Left renal cortex interstitium (tissue), 4 donors: ENCODE measurements around the gene KIF6. TPM values are rescaled to one million over a fixed set of nuclear protein-coding genes. Genes with fewer than 3 reads are reported as not detected.
"Not testable (repeated sequence)": the region's sequence is repeated elsewhere in the genome, so short reads cannot be mapped to it uniquely, and the experiment has no call there.

Experiments
- DNase-seq, 4 donors: peaks; one replicate each; pipeline ENCODE4 v3.0.0-alpha.2; 2013; ENCODE audit warnings: low read depth in 4 of 4, low spot score in 2 of 4, missing footprints in 1 of 4
- polyA plus RNA-seq, 4 donors: library from polyadenylated mRNA; unstranded; fragments of 120-200 nt; gene quantifications; one replicate each; pipeline ENCODE4 v1.2.1, GENCODE V29; 2013; ENCODE audit not compliant: insufficient read length in 4 of 4

The KIF6 gene
- polyA plus RNA-seq, 4 donors: 2.9 to 4.7 (median 4.0) TPM

DNA sequence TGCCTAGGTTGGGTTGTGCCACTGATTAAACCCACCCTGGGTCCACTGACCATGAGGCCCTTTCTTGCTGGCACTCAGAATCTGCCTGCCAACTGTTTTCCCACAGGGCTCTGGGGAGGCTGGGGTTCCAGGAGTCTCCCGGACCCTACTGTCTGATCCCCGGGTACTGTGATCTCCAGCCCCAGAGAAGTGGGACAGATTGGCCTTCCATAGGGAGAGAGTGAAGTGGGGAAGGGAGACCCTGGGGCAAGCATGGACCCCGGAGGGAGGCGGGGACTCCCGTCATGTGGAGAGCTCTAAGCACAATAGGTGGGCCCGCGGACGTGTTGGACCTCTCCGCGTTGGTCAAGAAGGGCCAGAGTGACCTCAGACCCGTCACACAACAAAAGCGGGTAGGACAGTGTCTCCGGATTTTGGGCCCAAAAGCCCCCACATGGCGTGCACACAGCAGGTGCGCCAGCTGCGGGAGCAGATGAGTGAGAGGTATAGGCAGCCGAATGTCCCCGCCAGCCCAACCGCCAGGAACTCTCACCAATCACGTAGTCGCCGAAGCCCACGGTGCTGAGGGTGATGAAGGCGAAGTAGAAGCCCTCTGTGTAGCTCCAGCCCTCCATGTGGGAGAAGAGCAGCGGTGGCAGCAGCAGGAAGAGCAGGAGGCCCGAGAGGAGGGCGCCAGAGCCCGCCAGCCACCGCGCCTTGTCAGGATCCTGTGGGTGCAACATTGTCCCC lies 421.6 kb downstream of the KIF6 start:
- DNase-seq: no peak

DNA sequence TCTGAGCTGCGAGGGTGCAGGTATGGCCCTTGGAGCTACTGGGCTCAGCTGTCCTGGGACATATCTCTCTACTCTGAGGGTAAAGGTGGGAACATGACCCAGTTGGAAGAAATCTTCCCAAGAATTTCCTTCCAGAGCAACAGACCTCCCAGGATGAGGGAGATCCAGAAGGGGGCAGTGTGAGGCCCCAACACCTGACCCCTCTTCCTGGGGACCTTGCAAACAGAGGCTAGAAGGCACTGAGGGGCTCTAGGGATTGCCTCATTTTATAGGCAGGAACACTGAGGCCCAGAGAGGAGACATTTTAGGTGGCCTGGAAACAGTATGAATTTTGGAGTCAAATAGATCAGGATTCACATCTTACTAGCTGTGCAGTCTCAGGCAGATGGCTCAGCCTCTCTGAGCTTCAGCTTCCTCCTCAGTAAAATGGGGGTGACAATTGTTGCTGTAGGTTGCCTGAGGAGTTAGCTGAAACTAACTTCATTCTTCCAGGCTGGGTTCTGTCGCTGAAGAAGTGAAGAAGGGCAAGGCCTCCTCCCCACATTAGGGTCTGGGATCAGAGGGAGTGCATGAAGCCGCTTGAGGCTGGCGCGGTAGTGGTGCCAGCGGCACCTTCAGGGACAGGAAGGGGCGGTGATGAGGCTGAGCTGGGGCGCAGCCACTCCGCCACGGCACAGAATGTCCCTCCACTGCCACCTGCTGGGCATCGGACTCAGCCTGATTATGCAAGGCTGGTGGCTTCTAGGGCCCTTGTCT lies 422.4 kb downstream of the KIF6 start:
- peak in 3 of 4 donors; percentile 40 to 67 (median 51) for DNase-seq

DNA sequence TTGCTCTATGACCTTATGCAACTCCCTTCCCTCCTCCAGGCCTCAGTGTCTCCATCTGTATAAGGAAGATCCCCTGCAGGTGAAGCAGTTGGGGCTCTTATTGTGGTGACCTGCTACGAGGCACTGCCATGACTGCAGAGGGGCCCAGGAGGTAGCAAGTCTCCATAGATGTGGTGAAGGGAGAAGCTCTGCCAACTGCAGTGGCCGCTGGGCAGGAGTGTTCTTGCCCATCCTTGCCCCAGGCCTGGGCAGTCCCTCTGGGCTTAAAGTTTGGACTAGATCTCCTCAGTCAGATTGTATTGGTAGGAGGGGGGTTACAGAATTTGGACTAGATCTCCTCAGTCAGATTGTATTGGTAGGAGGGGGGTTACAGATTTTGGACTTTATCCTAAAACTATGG lies 423.2 kb downstream of the KIF6 start:
- DNase-seq: no peak

DNA sequence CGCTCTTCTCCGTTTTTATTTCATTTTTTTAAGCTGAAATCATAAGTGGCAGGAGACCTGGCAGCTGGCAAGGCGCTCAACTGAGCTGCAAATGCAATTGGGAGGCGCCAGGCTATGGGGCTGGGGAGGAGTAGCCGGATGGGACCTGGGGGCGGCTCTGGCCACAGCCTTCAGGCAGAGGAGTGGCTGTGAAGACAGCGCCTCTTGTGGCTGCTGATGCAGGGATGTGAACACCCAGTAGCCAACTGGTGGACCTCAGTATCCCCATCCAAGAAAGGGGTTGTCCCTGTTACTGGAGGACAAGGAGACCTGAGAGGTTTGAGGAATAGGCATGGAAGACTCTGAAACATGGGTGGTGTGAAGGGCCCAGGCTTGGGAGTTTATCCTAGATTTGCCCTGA lies 423.6 kb downstream of the KIF6 start:
- no peak for DNase-seq

DNA sequence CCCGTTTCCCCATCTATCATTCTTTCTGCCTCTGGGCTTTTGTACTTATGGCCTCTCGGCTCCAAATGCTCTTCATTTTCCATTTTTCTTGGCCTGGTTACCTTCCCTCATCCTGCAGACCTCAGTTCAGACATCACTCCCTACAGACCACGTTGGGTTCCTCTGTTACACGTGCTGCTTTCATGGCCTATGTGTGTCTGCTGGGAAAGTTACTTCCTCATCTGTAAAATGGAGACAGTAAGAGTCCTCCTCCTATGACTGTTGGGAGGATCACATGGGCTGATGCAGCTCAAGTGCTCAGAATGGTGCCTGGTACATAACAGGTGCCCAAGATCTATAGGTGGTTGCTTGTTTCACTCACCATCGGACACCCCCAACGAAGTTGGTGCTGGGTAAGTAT lies 424.5 kb downstream of the KIF6 start:
- no peak for DNase-seq

DNA sequence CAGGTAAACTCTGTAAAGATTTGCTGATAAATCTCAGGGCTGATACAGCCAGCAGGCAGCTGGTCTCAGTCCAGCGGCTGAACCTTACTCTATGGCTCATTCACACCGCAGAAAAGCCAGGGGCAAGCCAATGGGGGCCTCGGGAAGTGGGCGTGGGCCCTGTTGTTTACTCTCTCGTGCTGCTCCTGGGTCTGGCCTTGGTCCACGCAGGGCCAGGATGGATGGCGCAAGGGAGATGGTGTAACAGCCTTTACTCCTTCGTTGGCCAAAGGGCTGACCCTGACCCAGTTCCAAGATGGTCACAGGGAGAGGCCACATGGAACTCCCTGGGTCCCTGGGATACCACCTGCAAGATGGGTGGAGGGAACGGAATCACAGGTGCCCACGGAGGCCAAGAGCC lies 427.1 kb downstream of the KIF6 start:
- no peak for DNase-seq

DNA sequence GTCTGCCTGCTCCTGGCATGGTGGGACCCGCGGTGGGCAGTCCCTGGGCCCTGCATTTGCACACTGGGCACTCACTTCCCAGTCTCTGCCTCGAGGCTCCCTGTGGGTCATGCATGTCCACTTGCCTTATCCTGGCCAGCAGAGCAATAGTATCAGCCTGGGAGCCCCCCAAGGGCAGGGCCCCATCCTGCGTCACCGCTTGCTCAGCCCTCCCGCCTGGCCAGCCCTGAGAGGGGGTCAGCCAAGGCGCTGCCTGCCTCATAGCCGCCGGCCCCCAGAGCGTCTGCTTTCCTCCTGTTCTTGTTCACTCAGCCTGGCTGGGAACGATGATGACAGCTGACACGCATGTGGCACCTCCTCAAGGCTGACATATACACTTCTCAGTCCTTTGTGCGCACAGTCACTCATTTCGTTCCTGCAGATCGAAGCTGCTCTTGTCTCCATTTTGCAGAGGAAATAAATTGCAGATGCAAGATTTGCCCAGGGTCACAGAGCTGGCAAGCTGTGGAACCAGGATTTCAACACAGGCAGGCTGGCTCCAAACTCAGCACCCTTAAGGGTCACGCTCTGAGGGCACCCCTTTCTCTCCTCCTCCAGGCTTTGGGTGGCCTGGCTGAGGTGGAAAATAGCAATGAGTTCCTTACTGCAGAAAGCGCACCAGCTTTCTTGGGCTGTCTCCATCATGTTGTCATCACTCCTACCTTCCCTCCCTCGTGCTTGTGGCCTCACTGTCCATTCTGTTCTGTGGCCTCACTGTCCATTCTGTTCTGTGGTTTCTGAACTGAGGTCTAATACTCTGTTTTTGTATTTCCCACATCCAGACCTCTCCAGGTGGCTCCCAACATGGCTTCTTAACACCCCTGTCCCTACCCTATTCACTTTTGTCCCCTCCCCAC lies 428.2 kb downstream of the KIF6 start:
- DNase-seq: no peak

DNA sequence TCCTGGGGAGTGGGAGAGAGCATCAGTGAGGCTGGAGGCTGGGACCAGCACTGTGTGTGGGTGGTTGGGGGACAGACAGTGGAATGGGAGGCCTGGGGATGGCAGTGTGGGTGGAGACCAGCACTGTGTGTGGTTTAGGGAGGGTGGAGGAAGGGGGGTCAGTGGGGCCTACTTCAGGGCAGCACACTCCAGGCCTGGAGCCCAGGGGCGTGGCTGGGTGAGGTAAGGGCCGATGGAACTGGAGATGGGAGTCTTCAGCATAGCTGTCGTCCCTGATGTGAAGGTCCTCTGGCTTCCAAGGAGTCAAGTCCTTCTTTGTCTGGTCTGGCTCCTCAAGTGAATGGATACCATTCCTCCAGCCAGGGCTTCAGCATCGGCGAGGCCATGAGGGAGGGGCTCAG lies 429.6 kb downstream of the KIF6 start:
- no peak for DNase-seq

DNA sequence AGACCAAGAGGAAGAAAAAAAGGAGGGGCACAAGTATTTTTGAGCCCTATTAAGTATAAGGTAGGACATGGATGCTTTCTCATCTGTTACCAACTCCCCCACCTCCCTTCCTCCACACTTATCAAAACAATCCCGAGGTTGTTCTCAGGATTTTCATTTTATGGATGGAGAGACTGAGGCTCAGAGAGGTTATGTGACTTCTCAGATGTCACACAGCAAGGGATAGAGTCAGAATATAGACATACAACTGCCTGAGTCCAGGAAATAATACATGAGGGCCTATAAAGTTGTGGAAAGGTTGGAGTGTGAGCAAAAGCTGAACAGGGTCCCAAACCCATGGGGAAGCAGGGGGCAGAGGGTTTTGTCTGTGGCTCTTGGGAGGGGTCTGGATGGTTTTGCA lies 430.3 kb downstream of the KIF6 start:
- DNase-seq: no peak

DNA sequence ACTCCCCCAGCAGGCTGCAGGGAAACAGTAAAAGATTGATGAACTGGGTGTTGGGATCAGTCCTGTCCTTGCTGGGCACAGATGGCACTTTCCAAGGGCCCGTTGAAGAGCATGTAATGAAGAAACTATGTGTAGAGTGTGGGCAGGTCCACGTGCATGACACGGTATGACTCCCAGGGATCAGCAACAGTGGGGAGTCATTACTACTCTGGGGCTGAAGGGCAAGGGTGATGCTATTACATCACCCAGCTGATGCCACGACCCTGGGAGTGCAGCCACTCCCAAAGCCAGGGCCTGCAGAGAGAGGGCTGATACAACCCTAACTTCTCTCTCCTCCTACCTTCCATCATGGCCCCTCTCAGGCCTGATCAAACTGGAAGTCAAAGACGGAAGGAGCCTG lies 431.1 kb downstream of the KIF6 start:
- no peak for DNase-seq

DNA sequence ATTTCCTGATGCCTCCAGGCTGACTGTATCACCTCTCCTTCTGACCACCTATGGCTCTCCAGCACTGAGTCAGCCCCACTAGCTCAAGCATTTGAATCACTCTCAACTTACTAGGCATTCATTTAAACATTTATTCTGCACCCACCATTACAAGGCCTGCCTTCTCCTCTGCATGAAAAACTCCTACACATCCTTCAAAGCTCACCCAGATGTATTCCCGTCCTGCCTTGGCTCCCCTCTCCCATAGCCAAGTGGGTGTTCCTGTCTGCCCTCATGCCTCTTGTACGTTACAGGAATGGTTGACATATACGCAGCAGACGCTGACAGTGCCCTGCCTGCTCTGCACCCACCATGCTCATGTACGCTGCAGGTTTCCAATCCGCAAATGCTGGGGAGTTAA lies 432.6 kb downstream of the KIF6 start:
- DNase-seq: no peak

DNA sequence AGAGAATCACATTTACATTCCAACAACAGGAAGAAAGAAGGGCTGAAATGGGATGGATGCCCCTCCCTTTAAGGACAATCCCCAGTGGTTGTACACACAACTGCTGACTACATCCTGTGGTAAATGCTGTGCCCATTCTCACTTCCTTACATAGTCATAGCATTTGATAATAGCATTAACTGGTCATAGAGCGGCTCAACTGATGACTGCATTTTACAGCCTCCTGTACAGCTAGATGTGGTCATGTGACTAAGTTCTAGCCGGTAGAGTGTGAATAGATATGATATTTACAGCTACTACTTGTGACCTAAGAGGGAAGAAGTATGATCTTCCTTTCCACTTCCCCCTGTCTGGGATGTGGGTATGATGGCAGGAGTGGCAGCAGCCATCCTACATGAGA lies 435.7 kb downstream of the KIF6 start:
- DNase-seq: no peak

DNA sequence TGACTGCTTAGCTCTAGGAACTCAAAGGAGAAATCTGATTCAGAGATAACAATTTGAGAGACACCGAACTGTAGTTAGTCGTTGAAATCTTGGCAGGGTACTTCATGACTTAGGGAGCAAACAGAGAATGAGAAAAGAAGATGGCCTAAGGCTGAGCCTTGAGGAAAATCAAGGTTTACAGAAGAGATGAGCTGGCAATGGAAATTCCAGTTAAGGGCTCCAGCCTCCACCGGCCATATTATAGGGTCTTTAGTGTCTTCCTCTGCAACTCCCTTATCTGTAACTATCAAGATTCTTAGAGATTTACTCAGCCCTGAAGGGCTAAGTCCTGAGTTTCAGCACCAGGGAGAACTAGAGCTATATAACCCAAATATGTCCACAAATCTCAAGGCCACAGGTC lies 437.6 kb downstream of the KIF6 start:
- no peak for DNase-seq

DNA sequence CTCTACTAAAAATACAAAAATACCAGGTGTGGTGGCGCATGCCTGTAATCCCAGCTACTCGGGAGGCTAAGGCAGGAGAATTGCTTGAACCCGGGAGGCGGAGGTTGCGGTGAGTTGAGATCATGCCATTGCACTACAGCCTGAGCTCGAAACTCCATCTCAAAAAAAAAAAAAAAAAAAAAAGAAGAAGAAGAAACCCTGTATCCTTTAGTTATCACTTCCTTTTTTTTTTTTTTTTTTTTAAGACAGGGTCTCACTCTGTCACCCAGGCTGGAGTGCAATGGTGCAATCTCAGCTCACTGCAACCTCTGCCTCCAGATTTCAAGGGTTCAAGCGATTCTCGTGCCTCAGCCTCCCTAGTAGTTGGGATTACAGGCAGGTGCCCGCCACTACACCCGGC lies 438.6 kb downstream of the KIF6 start:
- not testable (repeated sequence) for DNase-seq

DNA sequence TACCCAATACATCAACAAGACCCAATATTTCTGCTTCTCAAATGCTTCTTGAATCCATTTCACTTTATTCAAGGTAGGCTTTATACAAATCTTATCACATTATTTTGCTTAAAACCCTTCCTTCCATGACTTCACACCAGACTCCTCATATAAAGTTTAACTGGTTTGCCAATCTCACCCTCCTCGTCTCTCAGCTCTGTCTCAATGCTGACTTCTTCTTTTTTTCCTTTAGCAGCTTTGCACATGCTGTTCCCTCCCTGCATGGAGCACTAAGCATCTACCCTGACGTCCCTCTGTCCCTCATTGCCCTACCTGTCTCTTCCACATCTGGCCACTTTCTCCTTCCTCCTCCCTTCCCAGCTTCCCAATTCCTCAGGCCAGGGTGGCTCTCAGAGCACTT lies 442.4 kb downstream of the KIF6 start:
- no peak for DNase-seq

DNA sequence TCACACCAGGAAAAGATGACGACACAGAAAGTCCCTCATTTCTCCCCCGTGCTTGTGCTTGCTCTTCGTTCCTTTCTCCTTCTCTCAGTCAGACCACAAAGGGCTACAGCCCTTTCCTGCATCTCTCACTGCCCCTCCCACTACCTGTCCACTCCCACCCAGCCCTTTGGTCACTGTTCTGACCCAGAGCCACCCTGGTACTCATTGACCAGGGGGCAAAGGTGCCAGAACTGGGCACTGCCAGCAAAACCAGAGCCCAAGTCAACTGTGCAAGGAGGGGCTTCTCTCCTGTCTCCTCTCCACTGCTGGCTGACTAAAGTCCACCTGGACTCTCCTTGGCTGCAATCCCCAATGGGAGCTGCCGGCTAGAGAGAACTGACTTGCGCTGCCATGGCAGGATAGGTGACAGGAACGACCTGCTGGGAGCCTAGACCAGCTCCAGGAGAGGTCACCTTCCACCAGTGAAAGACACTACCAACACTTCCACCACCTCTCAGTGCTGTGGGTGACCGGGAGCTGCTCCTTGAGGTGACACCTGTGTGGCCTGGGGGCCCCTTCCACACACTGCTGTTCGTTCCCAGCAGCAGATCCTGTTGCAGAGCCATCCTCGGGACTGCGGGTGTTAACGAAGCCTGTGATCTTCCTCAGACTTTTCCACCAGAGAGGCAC lies 443.8 kb downstream of the KIF6 start:
- no peak for DNase-seq

DNA sequence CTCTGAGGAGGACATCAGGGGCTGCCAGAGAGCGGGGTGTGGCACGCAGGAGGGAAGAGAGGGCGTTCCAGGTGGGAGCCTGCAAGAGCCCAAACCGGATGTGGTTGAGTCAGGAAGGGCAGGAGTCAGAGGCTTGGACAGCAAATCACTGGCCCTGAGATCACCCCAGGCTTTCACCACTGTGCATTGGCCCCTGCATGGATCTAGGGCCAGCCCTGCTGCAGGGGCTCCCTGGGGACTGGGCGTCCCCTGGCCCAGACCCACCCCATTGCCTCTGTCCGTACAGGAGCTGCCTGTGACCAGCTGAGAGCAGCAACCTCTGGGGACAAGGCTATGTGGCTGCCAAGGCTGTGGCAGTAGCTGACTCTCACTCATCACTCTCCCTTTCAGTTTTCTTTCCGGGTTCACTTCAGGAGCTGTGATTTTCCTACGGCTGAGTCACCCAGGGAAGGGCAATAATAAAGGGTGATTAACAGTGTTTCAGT lies 444.9 kb downstream of the KIF6 start:
- DNase-seq: no peak
